Measurements from ENCODE around the gene SLC38A8. TPM values are rescaled to one million over a fixed set of nuclear protein-coding genes. Genes with fewer than 3 reads are reported as not detected.

SLC38A8 gene
- polyA plus RNA-seq, 1 donor from 2014 or later, result not detected

DNA sequence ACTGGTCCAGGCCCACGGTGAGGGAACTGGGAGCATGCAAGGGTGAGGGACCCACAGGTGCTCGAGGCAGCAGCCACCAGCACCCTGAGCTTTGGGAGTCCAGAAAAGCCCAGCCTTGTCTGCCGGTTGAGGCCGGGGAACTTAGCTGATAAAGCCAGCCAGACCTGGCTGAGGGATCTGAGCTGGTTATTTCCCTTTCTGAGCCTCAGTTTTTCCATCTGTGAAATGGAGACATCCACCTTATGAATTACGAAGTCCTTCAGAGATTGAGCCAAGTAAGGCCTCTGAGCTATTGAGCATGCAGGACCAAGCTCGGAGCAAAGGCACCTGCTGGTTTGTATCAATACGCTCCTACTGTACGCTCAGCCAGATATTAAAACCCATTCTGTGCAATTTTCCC is 60.8 kb downstream of the SLC38A8 start:
- no peak overlapping the region for H3K4me3 ChIP-seq (ENCODE audit: low read length)
- no peaks in the 10 kb centered on the region for H3K36me3 ChIP-seq (ENCODE audit: insufficient read depth, low read length)
- no peaks in the 10 kb centered on the region for H3F3A ChIP-seq (ENCODE audit: insufficient read depth, low read length, poor library complexity, severe bottlenecking)
- peaks cover 4% of the 10 kb centered on the region for H3K9me3 ChIP-seq (ENCODE audit: low read length)
- no peaks in the 10 kb centered on the region for H4K20me1 ChIP-seq (ENCODE audit: insufficient read depth)
- no peak overlapping the region for H3K9ac ChIP-seq (ENCODE audit: low read length)
- H3K4me2 ChIP-seq (ENCODE audit: low read length), result no peak overlapping the region
- no peak for TF ChIP-seq SMC3 (conservative IDR thresholded peaks at IDR 0.05; ENCODE audit: poor library complexity)
- TF ChIP-seq, protein P1, sequence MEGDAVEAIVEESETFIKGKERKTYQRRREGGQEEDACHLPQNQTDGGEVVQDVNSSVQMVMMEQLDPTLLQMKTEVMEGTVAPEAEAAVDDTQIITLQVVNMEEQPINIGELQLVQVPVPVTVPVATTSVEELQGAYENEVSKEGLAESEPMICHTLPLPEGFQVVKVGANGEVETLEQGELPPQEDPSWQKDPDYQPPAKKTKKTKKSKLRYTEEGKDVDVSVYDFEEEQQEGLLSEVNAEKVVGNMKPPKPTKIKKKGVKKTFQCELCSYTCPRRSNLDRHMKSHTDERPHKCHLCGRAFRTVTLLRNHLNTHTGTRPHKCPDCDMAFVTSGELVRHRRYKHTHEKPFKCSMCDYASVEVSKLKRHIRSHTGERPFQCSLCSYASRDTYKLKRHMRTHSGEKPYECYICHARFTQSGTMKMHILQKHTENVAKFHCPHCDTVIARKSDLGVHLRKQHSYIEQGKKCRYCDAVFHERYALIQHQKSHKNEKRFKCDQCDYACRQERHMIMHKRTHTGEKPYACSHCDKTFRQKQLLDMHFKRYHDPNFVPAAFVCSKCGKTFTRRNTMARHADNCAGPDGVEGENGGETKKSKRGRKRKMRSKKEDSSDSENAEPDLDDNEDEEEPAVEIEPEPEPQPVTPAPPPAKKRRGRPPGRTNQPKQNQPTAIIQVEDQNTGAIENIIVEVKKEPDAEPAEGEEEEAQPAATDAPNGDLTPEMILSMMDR (IDR thresholded peaks at IDR 0.05; ENCODE audit: poor library complexity, severe bottlenecking), result no peak
- no peak for TF ChIP-seq EP300 (conservative IDR thresholded peaks at IDR 0.05; ENCODE audit: poor library complexity, severe bottlenecking)
- no peak for TF ChIP-seq MXI1 (conservative IDR thresholded peaks at IDR 0.05; ENCODE audit: poor library complexity, severe bottlenecking)
- no peak for TF ChIP-seq REST (IDR thresholded peaks at IDR 0.05; ENCODE audit: borderline replicate concordance)
- no peak for TF ChIP-seq POLR2AphosphoS5 (IDR thresholded peaks at IDR 0.05)
- TF ChIP-seq RAD21 (conservative IDR thresholded peaks at IDR 0.05), result no peak
- TF ChIP-seq EZH2 (IDR thresholded peaks at IDR 0.05; ENCODE audit: borderline replicate concordance, insufficient read depth, low read length, poor library complexity, severe bottlenecking), result no peak
- TF ChIP-seq TAF1 (IDR thresholded peaks at IDR 0.05; ENCODE audit: low read depth), result no peak
- H2AFZ ChIP-seq (ENCODE audit: low read depth, low read length), result no peak overlapping the region
- H3K79me2 ChIP-seq (replicated peaks; ENCODE audit: insufficient read depth, low read length), result no peaks in the 10 kb centered on the region
- no peaks in the 10 kb centered on the region for H3K27me3 ChIP-seq (ENCODE audit: insufficient read depth, low read depth, low read length)
- H3K9me2 ChIP-seq (ENCODE audit: insufficient read depth, low read length), result no peaks in the 10 kb centered on the region
- no peak overlapping the region for H3K27ac ChIP-seq (ENCODE audit: low read length)

- no peak overlapping the region for H3K4me2 ChIP-seq (ENCODE audit: low read length)
- no peak overlapping the region for H2AFZ ChIP-seq (ENCODE audit: low read depth, low read length)
- H3K9ac ChIP-seq (ENCODE audit: low read length), result no peak overlapping the region
- H3F3A ChIP-seq (ENCODE audit: insufficient read depth, low read length, poor library complexity, severe bottlenecking), result no peaks in the 10 kb centered on the region
- H3K9me3 ChIP-seq (ENCODE audit: low read length), result peaks cover 4% of the 10 kb centered on the region
- H3K36me3 ChIP-seq (ENCODE audit: insufficient read depth, low read length), result no peaks in the 10 kb centered on the region
- no peaks in the 10 kb centered on the region for H4K20me1 ChIP-seq (ENCODE audit: insufficient read depth)
- no peaks in the 10 kb centered on the region for H3K79me2 ChIP-seq (replicated peaks; ENCODE audit: insufficient read depth, low read length)
- H3K27ac ChIP-seq (ENCODE audit: low read length), result no peak overlapping the region
- TF ChIP-seq MXI1 (conservative IDR thresholded peaks at IDR 0.05; ENCODE audit: poor library complexity, severe bottlenecking) (no peak), EP300 (conservative IDR thresholded peaks at IDR 0.05; ENCODE audit: poor library complexity, severe bottlenecking) (no peak), TAF1 (IDR thresholded peaks at IDR 0.05; ENCODE audit: low read depth) (no peak), REST (IDR thresholded peaks at IDR 0.05; ENCODE audit: borderline replicate concordance) (no peak), POLR2AphosphoS5 (IDR thresholded peaks at IDR 0.05) (no peak), RAD21 (conservative IDR thresholded peaks at IDR 0.05) (no peak), SMC3 (conservative IDR thresholded peaks at IDR 0.05; ENCODE audit: poor library complexity) (no peak), EZH2 (IDR thresholded peaks at IDR 0.05; ENCODE audit: borderline replicate concordance, insufficient read depth, low read length, poor library complexity, severe bottlenecking) (no peak)
- TF ChIP-seq, protein P1 (IDR thresholded peaks at IDR 0.05; ENCODE audit: poor library complexity, severe bottlenecking), result no peak
- no peak overlapping the region for H3K4me3 ChIP-seq (ENCODE audit: low read length)
- H3K9me2 ChIP-seq (ENCODE audit: insufficient read depth, low read length), result no peaks in the 10 kb centered on the region
- H3K27me3 ChIP-seq (ENCODE audit: insufficient read depth, low read depth, low read length), result no peaks in the 10 kb centered on the region
Observed at GRCh38 chr16:83980794-83981193, 61.8 kb downstream of the SLC38A8 start.
